IMR-90 (cell line): ENCODE data around the gene EPB41L2.

Source experiments
- BHLHE40 ChIP-seq: fragments of 150-350 bp; IDR thresholded peaks from 2 replicates; pipeline ENCODE4 v1.6.1; 2016; ENCODE audit warnings: mild to moderate bottlenecking, low read depth, low read length
- CEBPB ChIP-seq: IDR thresholded peaks from 2 replicates; pipeline ENCODE4 v1.6.1; 2012; ENCODE audit warnings: low read depth, low read length, improper control_type of control experiment
- FOS ChIP-seq: fragments of 150-350 bp; IDR thresholded peaks from 2 replicates; pipeline ENCODE4 v1.6.1; 2016; ENCODE audit warnings: low read depth, low read length
- MAFK ChIP-seq: IDR thresholded peaks from 2 replicates; pipeline ENCODE4 v1.6.1; 2012; ENCODE audit warnings: low read depth, low read length, improper control_type of control experiment
- MXI1 ChIP-seq: IDR thresholded peaks from 2 replicates; pipeline ENCODE4 v1.6.1; 2012; ENCODE audit warnings: low read depth, mild to moderate bottlenecking, low read length, moderate library complexity, borderline replicate concordance
- POLR2A ChIP-seq: IDR thresholded peaks from 2 replicates; pipeline ENCODE4 v1.6.1; 2012; ENCODE audit warnings: mild to moderate bottlenecking, low read depth, low read length
- RAD21 ChIP-seq: IDR thresholded peaks from 2 replicates; pipeline ENCODE4 v1.6.1; 2012; ENCODE audit warnings: low read length, improper control_type of control experiment
- RFX5 ChIP-seq: IDR thresholded peaks from 2 replicates; pipeline ENCODE4 v1.8.0; 2012; ENCODE audit warnings: low read depth, mild to moderate bottlenecking, low read length, moderate library complexity
- SMC3 ChIP-seq: fragments of 150-350 bp; IDR thresholded peaks from 2 replicates; pipeline ENCODE4 v1.6.1; 2016; ENCODE audit warnings: low read depth, mild to moderate bottlenecking, antibody characterized with exemption, low read length, moderate library complexity
- TF ChIP-seq, protein P1 (sequence below): conservative IDR thresholded peaks from 2 replicates; pipeline ENCODE4 v1.5.1; 2012; ENCODE audit warnings: mild to moderate bottlenecking, low read depth, low read length, improper control_type of control experiment
- TF ChIP-seq, protein P2 (sequence below): fragments of 150-350 bp; IDR thresholded peaks from 2 replicates; pipeline ENCODE4 v1.6.1; 2016; ENCODE audit warnings: low read depth, mild to moderate bottlenecking, low read length, moderate library complexity, borderline replicate concordance
- TF ChIP-seq, protein P3 (sequence below): fragments of 150-350 bp; IDR thresholded peaks from 2 replicates; pipeline ENCODE4 v1.6.1; 2017; ENCODE audit warnings: mild to moderate bottlenecking, antibody characterized with exemption, low read length, low read depth

DNA sequence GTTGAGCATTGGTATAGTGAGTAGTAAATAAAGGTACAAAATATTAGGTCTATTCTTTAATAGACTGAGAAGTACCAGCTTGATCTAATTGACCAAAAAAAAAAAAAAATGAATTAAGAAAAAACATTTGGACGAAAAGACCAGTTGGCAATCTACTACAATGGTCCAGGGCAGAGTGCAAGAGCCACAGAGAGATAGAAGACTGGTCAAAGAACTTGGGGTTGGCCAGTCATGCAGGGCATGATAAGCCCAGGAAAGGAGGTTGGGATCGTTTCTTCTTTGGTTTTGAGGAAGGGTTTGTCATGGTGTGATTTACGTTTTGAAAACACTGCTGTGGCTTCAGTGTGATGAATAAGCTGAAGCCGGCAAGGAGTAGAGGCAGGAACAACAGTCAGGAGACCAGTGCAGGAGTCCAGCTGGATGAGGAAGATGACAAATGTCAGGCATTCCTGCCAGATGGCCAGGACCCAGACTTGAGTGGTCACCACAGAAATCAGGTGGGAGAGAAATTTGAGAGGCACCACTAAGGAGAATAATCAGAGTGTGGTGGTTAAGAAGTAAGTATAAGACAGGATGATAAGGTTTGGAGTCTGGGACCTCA, 221.8 kb downstream of the EPB41L2 start:
- no peak for TF ChIP-seq MXI1
- TF ChIP-seq MAFK, result no peak
- TF ChIP-seq, protein P1, sequence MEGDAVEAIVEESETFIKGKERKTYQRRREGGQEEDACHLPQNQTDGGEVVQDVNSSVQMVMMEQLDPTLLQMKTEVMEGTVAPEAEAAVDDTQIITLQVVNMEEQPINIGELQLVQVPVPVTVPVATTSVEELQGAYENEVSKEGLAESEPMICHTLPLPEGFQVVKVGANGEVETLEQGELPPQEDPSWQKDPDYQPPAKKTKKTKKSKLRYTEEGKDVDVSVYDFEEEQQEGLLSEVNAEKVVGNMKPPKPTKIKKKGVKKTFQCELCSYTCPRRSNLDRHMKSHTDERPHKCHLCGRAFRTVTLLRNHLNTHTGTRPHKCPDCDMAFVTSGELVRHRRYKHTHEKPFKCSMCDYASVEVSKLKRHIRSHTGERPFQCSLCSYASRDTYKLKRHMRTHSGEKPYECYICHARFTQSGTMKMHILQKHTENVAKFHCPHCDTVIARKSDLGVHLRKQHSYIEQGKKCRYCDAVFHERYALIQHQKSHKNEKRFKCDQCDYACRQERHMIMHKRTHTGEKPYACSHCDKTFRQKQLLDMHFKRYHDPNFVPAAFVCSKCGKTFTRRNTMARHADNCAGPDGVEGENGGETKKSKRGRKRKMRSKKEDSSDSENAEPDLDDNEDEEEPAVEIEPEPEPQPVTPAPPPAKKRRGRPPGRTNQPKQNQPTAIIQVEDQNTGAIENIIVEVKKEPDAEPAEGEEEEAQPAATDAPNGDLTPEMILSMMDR, result no peak
- TF ChIP-seq, protein P2, sequence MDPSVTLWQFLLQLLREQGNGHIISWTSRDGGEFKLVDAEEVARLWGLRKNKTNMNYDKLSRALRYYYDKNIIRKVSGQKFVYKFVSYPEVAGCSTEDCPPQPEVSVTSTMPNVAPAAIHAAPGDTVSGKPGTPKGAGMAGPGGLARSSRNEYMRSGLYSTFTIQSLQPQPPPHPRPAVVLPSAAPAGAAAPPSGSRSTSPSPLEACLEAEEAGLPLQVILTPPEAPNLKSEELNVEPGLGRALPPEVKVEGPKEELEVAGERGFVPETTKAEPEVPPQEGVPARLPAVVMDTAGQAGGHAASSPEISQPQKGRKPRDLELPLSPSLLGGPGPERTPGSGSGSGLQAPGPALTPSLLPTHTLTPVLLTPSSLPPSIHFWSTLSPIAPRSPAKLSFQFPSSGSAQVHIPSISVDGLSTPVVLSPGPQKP, result no peak
- TF ChIP-seq CEBPB, result no peak
- TF ChIP-seq, protein P3, sequence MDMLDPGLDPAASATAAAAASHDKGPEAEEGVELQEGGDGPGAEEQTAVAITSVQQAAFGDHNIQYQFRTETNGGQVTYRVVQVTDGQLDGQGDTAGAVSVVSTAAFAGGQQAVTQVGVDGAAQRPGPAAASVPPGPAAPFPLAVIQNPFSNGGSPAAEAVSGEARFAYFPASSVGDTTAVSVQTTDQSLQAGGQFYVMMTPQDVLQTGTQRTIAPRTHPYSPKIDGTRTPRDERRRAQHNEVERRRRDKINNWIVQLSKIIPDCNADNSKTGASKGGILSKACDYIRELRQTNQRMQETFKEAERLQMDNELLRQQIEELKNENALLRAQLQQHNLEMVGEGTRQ, result no peak
- TF ChIP-seq POLR2A, result no peak
- no peak for TF ChIP-seq FOS
- no peak for TF ChIP-seq BHLHE40
- TF ChIP-seq RAD21, result no peak
- no peak for TF ChIP-seq SMC3
- no peak for TF ChIP-seq RFX5
